ENCODE measurements around the gene NCAPH2.

NCAPH2 gene

DNA sequence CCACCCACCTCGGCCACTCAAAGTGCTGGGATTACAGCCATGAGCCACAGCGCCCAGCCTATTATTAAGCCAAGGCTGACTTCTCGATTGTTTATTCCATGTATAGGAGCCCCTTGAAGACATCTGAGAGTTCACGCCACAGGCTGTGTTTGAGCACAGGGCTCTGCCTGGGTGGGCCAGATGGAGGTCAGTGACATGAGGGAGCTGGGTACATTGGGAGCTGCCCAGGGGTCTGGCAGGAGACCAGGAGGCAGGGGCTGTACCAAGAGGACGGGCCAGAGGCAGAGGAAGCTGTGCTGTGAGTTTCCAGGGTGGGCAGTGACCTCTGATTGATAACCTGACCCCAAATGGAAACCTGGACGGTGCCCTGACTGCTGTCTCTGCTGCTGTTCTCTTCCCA lies 5.9 kb upstream of the NCAPH2 start:
- peaks cover 31% of the 10 kb centered on the region for H3K4me1 Mint-ChIP-seq
- no peak overlapping the region for H3K4me3 Mint-ChIP-seq
- DNase-seq, result no peak
- no peaks in the 10 kb centered on the region for H3K9me3 Mint-ChIP-seq
- H3K27ac Mint-ChIP-seq, result no peak overlapping the region
- H3K27me3 Mint-ChIP-seq, result no peaks in the 10 kb centered on the region
- no peak for ATAC-seq

DNA sequence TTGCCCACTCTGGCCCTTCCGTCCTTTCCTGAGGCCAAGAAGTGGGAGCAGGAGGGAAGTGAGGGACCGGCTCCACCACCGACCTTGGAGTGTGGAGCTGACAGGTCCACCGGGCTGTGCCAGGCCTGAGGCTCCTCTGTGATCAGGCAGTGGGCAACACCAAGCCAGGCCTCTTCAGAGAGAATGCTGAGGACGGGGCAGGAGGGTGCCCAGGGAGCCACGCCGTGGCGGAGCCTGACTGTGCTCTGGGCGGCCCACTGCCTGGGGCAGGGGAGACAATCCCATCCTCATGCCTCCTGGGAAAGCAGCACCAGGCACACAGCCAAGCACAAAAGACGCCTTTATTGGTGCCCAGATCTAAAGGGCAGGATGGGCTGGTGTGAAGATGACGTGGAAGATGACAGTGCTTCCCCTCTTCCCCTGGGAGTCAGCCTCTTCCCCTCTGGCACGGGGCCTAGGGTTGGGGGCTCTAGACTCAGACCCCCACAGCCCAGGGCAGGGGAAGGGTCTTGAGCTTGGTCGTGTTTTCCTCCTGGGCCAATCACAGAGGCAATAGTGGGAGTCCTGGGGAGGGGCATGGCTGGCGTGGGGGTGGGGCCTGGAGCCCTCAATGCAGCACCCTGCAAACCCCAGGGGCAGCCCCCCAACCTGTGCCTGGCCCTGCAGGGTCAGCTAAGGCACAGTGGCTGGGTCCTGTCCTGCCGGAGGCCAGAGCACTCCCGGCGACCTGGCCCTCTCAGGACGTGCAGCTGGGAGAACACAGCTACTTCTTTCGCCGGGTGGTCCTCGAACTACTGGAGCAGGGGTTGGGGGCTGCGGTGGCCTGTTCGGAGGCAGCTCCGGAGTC lies 5.2 kb upstream of the NCAPH2 start:
- Mint-ChIP-seq H3K4me3 (no peak overlapping the region), H3K27ac (no peak overlapping the region), H3K4me1 (peaks cover 28% of the 10 kb centered on the region), H3K27me3 (no peaks in the 10 kb centered on the region), H3K9me3 (no peaks in the 10 kb centered on the region)
- no peak for ATAC-seq
- no peak for DNase-seq

DNA sequence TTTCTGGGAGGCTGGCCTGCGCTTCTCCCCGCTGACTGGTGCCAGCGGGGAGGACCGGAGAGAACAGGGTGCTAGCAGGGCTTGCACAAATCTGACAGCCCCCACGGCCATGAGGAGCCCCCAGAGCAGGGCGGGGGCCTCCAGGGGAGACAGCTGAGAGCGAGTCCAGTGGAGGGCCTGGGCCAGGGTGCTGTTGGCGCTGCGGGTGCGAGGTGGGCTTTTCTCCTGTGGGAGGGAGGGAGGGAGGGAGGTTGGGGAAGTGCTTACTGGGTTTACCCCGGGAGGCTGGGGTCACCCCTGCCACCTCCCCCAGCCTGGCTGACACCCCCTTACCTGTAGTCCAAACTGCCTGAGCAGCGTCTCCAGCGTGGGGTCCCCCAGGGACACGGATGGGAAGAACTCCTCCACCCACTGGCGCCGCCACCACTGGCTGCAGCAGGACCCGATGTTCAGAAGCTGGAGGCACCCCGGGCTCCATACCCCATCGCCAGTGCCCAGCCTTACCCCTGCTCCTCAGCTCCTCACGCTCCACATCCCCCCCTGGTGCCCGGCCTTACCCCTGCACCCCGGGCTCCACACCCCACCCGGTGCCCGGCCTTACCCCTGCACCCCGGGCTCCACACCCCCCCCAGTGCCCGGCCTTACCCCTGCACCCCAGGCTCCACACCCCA lies 4.4 kb upstream of the NCAPH2 start:
- H3K9me3 Mint-ChIP-seq, result no peaks in the 10 kb centered on the region
- H3K4me3 Mint-ChIP-seq, result no peak overlapping the region
- H3K27me3 Mint-ChIP-seq, result no peaks in the 10 kb centered on the region
- peaks cover 20% of the 10 kb centered on the region for H3K4me1 Mint-ChIP-seq
- ATAC-seq (no peak), DNase-seq (no peak)
- H3K27ac Mint-ChIP-seq, result no peak overlapping the region

DNA sequence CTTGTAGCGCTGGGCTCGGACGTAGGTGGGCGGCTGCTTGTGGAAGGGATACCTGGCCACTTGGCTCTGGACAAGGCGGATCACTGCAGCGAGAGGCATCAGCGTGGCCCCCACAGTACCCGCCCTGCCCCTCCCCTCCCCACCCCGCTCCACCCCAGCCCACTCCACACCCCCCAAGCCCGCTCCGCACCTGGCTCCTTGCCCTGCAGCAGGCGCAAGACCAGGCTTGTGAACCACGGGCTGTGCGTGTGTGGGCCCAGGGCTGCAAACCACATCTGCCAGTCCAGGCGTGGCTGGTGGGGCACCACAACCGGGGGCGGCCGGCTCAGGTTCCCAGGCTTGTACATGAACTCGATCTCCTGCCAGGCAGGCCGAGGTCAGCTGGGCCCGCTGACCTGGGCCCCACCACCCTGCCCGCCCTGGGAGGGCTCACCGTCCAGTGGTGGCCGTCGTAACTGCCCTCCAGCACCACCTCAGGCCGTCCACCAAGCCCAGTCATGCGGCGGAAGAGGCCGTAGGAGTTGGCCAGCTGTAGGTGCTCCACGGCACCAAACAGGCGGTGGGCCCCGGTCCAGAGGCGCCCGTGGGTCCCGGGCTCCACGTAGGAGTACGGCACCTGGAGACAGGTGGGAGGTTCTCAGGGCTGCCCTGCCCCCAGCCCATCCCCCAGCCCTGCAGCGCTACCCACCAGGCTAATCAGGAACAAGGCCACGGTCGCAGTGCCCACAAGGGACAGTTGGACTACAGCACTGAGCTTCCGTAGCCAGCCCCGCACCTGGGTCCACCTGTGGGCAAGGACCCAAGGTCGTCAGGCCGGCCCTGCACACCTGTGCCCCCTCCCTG lies 3.4 kb upstream of the NCAPH2 start:
- DNase-seq (no peak), ATAC-seq (no peak)
- H3K27me3 Mint-ChIP-seq, result no peaks in the 10 kb centered on the region
- no peaks in the 10 kb centered on the region for H3K9me3 Mint-ChIP-seq
- no peak overlapping the region for H3K27ac Mint-ChIP-seq
- no peak overlapping the region for H3K4me3 Mint-ChIP-seq
- H3K4me1 Mint-ChIP-seq, result peaks cover 30% of the 10 kb centered on the region

DNA sequence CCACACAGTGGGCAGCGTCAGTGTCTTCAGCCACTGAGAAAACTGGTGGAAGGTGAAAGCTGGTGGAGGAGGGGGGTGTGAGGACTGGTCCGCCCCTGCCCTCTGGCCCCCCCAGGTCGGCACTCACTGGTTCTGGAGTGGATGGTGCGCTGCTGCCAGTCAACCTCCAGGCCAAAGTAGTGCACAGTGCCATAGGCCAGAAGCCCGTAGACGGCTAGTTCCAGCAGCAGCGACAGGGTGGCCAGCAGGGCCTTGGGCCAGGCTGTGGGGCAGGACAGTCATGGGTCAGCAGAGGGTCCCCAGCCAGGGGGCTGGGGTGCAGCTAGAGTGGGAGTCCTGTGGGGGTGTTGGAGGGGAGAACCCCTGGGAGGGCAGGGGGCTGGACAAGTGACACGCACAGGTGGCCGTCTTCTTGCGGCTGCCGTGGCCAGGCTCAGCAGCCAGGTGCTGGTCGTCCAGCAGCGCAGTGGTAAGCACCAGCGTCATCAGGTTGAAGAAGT lies 2.7 kb upstream of the NCAPH2 start:
- DNase-seq (no peak), ATAC-seq (no peak)
- Mint-ChIP-seq H3K4me1 (peaks cover 33% of the 10 kb centered on the region), H3K9me3 (no peaks in the 10 kb centered on the region), H3K4me3 (peak overlapping the region; percentile 12 to 57), H3K27me3 (no peaks in the 10 kb centered on the region), H3K27ac (no peak overlapping the region)

DNA sequence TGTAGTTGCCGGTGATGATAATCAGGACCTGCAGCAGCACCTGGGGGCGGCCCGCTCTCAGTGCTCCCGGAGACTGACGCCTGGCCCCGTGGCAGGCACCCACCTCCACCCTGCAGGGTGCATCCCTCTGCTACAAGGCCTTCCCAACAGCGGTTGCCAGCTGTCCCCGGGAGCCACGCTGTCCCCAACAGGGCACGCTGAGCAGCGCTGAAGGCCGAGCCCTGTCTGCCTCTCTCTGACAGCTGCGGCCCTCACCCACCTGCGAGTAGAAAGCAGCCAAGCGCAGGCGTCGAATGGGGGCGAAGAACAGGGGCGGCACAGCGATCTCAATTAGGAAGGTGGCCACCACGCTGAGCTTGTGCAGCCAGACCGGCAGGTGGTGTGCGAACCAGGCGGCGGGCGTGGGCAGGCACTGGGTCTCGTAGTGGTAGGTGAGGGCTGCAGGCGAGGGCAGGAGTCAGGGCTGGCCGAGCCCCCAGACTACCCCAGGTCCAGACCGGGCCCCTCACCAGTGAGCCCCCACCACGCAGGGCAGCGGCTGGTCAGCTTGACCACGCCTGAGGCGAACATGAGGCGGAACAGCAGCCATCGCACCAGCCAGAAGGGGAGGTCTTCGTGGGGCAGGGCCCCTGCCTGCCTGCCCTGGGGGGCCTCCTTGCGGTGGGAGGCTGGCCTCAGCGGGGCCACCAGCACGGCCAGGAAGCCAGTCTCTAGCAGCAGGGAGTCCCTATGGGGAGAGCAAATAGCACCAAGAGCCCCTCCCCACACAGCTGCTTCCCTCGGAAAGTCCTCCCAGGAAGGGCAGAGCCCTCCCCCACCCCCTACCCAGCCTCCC lies 2.0 kb upstream of the NCAPH2 start:
- ATAC-seq, result no peak
- Mint-ChIP-seq H3K27ac (no peak overlapping the region), H3K9me3 (no peaks in the 10 kb centered on the region)

DNA sequence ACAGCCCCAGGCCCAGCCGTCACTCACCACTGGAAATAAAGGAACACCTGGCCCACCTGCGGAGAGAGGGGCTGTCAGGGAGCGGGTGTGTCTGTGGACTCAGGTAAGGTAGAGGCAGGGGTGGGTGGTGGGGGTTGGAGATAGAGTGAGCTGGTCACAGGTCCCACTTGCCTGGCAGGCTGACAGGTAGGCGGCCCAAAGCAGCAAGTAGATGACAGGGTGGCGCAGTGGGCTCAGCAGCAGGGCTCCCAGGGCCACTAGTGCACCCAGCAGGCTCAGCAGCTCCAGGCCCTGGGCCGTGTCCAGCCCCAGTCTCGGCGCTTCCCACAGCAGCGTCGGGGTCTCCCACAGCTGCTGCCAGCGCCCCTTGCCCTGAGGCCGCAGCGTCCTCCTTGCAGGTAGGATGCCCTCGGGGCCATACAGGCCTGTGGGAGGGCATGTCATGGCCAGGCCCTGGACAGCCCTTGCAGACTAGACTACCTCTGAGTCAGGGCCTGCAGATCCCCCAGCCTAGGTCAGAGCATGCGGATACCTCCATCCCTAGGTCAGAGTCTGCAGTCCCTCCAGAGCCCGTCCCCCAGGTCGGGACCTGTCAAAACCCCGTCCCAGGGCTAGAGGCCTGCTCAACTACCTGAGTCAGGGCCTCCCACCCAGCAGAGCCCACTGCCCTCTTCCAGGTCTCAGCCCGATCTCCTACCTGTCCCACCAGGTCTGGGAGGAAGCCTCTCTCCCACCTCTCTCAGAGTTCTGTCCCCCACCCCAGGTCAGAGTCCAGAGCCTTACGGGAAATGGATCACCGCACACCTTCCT lies 1.2 kb upstream of the NCAPH2 start:
- no peaks in the 10 kb centered on the region for H3K9me3 Mint-ChIP-seq
- H3K4me3 Mint-ChIP-seq, result peak overlapping the region; percentile 97 to 99
- H3K4me1 Mint-ChIP-seq, result peaks cover 37% of the 10 kb centered on the region
- no peaks in the 10 kb centered on the region for H3K27me3 Mint-ChIP-seq
- no peak for DNase-seq
- peak; percentile 1 for ATAC-seq
- H3K27ac Mint-ChIP-seq, result peak overlapping the region; percentile 96 to 98

More for the DNA sequence above, 2.0 kb upstream of the NCAPH2 start:
- no peak for DNase-seq
- Mint-ChIP-seq H3K4me3 (peak overlapping the region; percentile 97 to 99), H3K4me1 (peaks cover 33% of the 10 kb centered on the region), H3K27me3 (no peaks in the 10 kb centered on the region)

DNA sequence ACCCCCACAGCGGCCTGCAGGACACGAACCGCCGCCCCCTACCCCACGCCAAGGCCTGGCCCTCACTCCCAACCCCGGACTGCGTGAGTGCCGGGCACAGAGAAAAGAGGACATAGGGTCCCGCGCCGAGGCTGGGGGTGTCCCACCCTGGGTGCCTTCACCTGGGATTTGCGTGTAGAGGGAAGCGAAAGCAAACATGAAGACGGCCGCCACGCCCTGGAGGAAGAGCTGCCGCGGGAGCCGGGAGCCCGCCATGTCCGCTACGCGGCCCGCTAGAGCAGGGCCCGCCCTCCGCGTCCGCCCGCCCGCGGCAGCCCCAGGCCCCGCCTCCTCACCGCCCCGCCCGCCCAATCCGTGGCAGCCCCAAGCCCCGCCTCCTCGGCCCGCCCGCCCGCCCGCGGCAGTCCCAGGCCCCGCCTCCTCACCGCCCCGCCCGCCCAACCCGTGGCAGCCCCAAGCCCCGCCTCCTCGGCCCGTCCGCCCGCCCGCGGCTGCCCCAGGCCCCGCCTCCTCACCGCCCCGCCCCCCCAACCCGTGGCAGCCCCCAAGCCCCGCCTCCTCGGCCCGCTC lies 518 bp upstream of the NCAPH2 start, which contains the start of gene LMF2:
Gene LMF2 (minus strand): TSS at position 282 of the 570 bp plus-strand sequence. CDS start 27 bp downstream, at position 255.
- peak within 1 kb of the TSS; percentile 99 to 100 for H3K4me3 Mint-ChIP-seq
- H3K4me1 Mint-ChIP-seq, result peaks cover 44% of the 10 kb centered on the region
- no peaks in the 10 kb centered on the region for H3K27me3 Mint-ChIP-seq
- DNase-seq (peak; percentile 90 to 93), ATAC-seq (peak; percentile 81)
- H3K9me3 Mint-ChIP-seq, result no peaks in the 10 kb centered on the region
- peak within 1 kb of the TSS; percentile 98 for H3K27ac Mint-ChIP-seq

DNA sequence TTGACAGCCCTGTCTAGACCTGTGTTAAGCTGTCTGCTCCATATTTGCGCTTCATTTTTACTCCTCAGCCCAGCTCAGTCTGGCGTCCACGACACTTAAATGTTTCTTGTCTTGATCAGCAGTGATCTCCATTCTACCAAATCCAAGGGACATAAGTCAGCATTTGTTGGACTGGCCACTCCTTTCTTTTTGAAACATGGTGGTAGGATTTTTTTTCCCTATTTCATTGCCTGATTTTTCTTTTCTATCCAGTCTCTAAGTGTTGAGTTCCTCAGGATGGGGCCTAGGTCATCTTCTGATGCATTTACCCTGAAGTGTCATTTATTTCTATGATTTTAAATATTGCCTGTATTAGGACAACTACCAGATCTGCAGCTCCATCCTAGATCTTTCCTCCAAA lies 873 bp downstream of the NCAPH2 start:
- H3K4me3 Mint-ChIP-seq, result peak overlapping the region; percentile 97 to 100
- no peaks in the 10 kb centered on the region for H3K9me3 Mint-ChIP-seq
- H3K4me1 Mint-ChIP-seq, result peaks cover 58% of the 10 kb centered on the region
- H3K27me3 Mint-ChIP-seq, result no peaks in the 10 kb centered on the region
- no peak for DNase-seq
- peak overlapping the region; percentile 95 to 98 for H3K27ac Mint-ChIP-seq
- no peak for ATAC-seq

DNA sequence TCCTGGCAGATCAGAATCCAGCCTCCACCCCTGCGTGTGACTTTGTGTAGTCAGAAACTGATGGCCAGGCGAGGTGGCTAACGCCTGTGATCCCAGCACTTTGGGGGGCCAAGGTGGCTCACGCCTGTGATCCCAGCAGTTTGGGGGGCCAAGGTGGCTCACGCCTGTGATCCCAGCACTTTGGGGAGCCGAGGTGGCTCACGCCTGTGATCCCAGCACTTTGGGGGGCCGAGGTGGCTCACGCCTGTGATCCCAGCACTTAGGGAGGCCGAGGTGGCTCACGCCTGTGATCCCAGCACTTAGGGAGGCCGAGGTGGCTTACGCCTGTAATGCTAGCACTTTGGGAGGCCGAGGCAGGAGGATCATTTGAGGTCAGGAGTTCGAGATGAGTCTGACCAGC lies 5.2 kb downstream of the NCAPH2 start:
- H3K27ac Mint-ChIP-seq, result peak overlapping the region in 1 of 2 donors; percentile 83
- ATAC-seq (no peak), DNase-seq (no peak)
- H3K4me3 Mint-ChIP-seq, result no peak overlapping the region
- H3K9me3 Mint-ChIP-seq, result no peaks in the 10 kb centered on the region
- no peaks in the 10 kb centered on the region for H3K27me3 Mint-ChIP-seq
- H3K4me1 Mint-ChIP-seq, result peaks cover 59% of the 10 kb centered on the region

DNA sequence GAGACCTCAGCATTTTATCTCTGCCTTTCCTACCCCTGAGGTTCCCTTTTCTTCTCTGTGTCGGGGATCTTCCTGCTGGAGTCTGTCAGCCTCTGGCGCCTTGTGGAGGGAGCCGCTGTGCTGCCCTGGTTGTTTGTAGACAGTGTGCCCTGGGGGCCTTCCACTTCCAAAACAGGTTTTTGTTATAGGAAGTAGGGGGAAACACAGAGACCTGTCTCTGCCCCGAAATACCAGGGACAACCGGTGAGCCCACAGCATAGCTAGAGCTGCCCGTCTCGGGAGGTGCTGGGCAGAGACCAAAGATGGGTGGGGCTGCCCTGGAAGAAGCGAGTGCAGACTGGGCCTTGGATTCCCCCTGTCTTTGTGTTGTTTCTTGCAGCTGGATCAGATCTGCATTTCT lies 8.0 kb downstream of the NCAPH2 start:
- no peak overlapping the region for H3K4me3 Mint-ChIP-seq
- peaks cover 45% of the 10 kb centered on the region for H3K4me1 Mint-ChIP-seq
- H3K27me3 Mint-ChIP-seq, result no peaks in the 10 kb centered on the region
- no peaks in the 10 kb centered on the region for H3K9me3 Mint-ChIP-seq
- no peak for ATAC-seq
- H3K27ac Mint-ChIP-seq, result peak overlapping the region in 1 of 2 donors; percentile 4
- no peak for DNase-seq

DNA sequence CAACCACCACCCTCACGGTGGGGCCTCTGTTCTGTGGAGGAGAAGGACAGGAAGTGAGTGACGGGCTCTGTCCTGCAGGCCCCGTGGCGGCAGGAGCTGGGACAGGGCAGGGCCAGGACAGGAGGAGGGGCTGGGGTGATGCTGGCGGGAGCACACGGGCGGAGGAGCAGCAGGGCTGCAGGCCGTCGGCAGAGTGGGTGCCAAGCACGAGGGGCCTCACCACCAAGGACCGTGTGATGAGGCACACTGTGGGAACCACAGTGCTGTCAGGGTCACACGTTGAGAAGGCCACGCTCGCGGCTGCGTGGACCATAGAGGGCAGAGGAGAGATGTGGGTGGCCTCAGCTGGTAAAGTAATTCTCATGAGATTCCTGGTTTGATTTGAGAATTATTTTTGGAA lies 8.9 kb downstream of the NCAPH2 start:
- Mint-ChIP-seq H3K9me3 (no peaks in the 10 kb centered on the region), H3K4me1 (peaks cover 41% of the 10 kb centered on the region), H3K4me3 (no peak overlapping the region), H3K27me3 (no peaks in the 10 kb centered on the region), H3K27ac (peak overlapping the region in 1 of 2 donors; percentile 27)
- no peak for DNase-seq
- no peak for ATAC-seq

DNA sequence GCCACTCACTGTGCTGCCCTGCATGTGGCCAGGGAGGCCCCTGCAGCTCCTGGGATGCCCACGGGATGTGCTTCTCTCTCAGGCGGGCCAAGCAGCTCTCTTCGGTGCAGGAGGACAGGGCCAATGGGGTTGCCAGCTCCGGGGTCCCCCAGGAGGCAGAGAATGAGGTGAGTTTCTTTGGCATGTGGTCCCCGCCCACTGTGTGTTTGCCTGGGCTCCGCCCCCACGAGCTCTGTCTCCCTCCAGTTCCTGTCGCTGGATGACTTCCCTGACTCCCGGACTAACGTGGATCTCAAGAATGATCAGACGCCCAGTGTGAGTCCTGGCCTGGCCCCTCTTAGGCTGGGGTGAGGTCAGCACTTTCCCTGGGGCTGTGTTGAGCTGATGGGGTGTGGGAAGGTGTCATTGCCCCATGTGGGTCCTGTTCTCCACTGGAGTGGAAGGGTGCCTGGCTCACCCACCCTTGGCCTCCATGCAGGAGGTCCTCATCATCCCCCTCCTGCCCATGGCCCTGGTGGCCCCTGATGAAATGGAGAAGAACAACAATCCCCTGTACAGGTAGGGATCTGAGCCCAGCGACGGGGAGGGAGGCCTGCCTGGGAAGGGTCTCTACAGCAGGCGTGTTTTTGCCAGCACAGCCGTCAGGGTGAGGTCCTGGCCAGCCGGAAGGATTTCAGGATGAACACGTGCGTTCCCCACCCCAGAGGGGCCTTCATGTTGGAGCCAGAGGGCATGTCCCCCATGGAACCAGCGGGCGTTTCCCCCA lies 9.7 kb downstream of the NCAPH2 start:
- DNase-seq (no peak), ATAC-seq (no peak)
- H3K4me3 Mint-ChIP-seq, result no peak overlapping the region
- peak overlapping the region in 1 of 2 donors; percentile 59 for H3K27ac Mint-ChIP-seq
- H3K27me3 Mint-ChIP-seq, result no peaks in the 10 kb centered on the region
- H3K9me3 Mint-ChIP-seq, result no peaks in the 10 kb centered on the region
- peaks cover 37% of the 10 kb centered on the region for H3K4me1 Mint-ChIP-seq

All from stimulated activated naive CD8-positive, alpha-beta T cell treated with anti-CD3 and anti-CD28 coated beads, Interleukin-15, amount 100 ng/mL, for 72 hours (primary cell).